Ovary (tissue), 9 donors: ENCODE results near the gene SERPINB12. TPM values are rescaled to one million over a fixed set of nuclear protein-coding genes. Genes with fewer than 3 reads are reported as not detected.

Experiments used
- DNase-seq, 5 donors: peaks; one replicate each; pipeline ENCODE4 v3.0.0-alpha.2; 2019 to 2020
- H3K27ac ChIP-seq, 2 donors: fragments of 200-600 bp; one replicate each; pipeline versions ENCODE4 v1.5.1 to v1.8.0; 2019 to 2022
- H3K27me3 ChIP-seq: fragments of 200-600 bp; one replicate; pipeline ENCODE4 v1.8.0; 2022
- H3K36me3 ChIP-seq: fragments of 200-600 bp; sonication (generic); one replicate; pipeline ENCODE4 v1.5.1; 2019
- H3K4me1 ChIP-seq: one replicate; pipeline ENCODE4 v1.8.1; 2013; ENCODE audit warnings: mild to moderate bottlenecking, moderate library complexity; ENCODE audit not compliant: insufficient read depth
- H3K4me3 ChIP-seq: fragments of 200-600 bp; sonication (generic); one replicate; pipeline ENCODE4 v1.5.1; 2017
- H3K9me3 ChIP-seq, 2 donors: fragments of 200-600 bp in 1 of 2; sonication (generic) in 1 of 2; one replicate each; pipeline versions ENCODE4 v1.5.1 to v1.8.1; 2013 to 2019; ENCODE audit warnings: mild to moderate bottlenecking in 1 of 2, moderate library complexity in 1 of 2
- EP300 ChIP-seq: sonication (generic); formaldehyde crosslinking; IDR thresholded peaks from one replicate; pipeline ENCODE4 v1.6.1; 2017; ENCODE audit warnings: antibody characterized with exemption
- POLR2A ChIP-seq: fragments of 450-650 bp; IDR thresholded peaks from one replicate; pipeline ENCODE4 v1.6.1; 2017; ENCODE audit warnings: antibody characterized with exemption, mild to moderate bottlenecking, moderate library complexity
- WGBS, 3 donors: extraction: QIAGEN DNeasy Blood & Tissue Kit in 1 of 3; methylation state at CpG; one replicate each; pipeline versions ENCODE4 v1.1.5 to v1.1.7; 2013 to 2017; 5-methylcytosine and 5-hydroxymethylcytosine counted together
- intact Hi-C, 4 donors: fragments of 100-400 bp; cut with DNase I; formaldehyde crosslinking; loops; one replicate each; pipeline versions ENCODE4 v1.11.0 to v1.15.1; 2022 to 2023
- polyA plus RNA-seq, 2 donors: library from polyadenylated mRNA; stranded (reverse); fragments of 200-250 nt in 1 of 2; fragments of 350-450 nt in 1 of 2; fragmentation: Illumina TruSeq in 1 of 2; extraction: RNeasy Lipid Tissue Mini Kit (QIAGEN cat#74804) in 1 of 2; gene quantifications; one replicate each; pipeline ENCODE4 v1.2.3, GENCODE V29; 2013 to 2014
- total RNA-seq, 7 donors: library from RNA; depleted of rRNA in 2 of 7; stranded (reverse); fragments of >200 nt in 2 of 7; fragmentation: NEBNext Ultra II Directional in 3 of 7; extraction: Animal tissue kit (Norgen Biotek cat#: 25700) in 3 of 7; gene quantifications; one replicate each; pipeline versions ENCODE4 v1.1.0 to v1.2.4, GENCODE V29; 2016 to 2023
- TF ChIP-seq, protein P1 (sequence below), 3 donors: fragments of 450-650 bp in 2 of 3; fragments of 200-600 bp in 1 of 3; IDR thresholded peaks; one replicate each; pipeline versions ENCODE4 v1.5.1 to v1.8.0; 2016 to 2022; ENCODE audit warnings: antibody characterized with exemption in 3 of 3, mild to moderate bottlenecking in 1 of 3
- donor health status: DM: no; HTN: no; CAD: no; lungs with moderate emphysema.
- donor health status: DM: no; HTN: no; CAD: no.
- donor health status: Bipolar disorder and iron deficiency.
- donor health status: DM: yes; HTN: yes; CAD: no.
- donor health status: DM: no; HTN: no; CAD: no.
- donor health status: DM: yes; HTN: yes; CAD: no.

SERPINB12 gene
- total and polyA plus RNA-seq, 9 donors = not detected

DNA sequence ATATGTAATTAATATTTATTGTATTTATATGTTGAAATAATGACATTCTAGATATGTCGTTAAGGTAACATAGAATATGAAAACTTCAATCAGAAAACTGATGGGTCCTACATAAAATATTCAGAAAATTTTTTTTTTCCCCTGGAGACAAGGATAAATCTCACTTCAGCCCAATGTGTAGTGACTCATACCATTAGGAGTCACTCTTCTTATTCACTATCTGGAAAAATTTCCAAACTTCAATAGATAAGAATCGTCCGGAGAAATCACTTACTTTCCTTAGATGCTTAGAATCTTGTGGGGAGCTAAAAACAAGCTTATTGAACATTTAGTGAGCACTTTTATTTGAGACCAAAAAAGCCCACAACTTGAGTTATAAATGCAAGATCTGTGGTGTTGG lies 49.6 kb downstream of the SERPINB12 start:
- TF ChIP-seq EP300 (no peak), POLR2A (no peak)
- TF ChIP-seq, protein P1, sequence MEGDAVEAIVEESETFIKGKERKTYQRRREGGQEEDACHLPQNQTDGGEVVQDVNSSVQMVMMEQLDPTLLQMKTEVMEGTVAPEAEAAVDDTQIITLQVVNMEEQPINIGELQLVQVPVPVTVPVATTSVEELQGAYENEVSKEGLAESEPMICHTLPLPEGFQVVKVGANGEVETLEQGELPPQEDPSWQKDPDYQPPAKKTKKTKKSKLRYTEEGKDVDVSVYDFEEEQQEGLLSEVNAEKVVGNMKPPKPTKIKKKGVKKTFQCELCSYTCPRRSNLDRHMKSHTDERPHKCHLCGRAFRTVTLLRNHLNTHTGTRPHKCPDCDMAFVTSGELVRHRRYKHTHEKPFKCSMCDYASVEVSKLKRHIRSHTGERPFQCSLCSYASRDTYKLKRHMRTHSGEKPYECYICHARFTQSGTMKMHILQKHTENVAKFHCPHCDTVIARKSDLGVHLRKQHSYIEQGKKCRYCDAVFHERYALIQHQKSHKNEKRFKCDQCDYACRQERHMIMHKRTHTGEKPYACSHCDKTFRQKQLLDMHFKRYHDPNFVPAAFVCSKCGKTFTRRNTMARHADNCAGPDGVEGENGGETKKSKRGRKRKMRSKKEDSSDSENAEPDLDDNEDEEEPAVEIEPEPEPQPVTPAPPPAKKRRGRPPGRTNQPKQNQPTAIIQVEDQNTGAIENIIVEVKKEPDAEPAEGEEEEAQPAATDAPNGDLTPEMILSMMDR (IDR thresholded peaks at IDR 0.05) = no peak
- WGBS, 3 donors = 62 to 73% (median 66%) methylated on average over 3 of the region's 3 CpGs
- H3K27me3 ChIP-seq = no peaks in the 10 kb centered on the region
- DNase-seq = no peak
- H3K36me3 ChIP-seq = no peaks in the 10 kb centered on the region
- no peaks in the 10 kb centered on the region for H3K4me1 ChIP-seq
- intact Hi-C loops = no loop called here
- H3K9me3 ChIP-seq = no peaks in the 10 kb centered on the region
- no peak overlapping the region for H3K4me3 ChIP-seq
- no peak overlapping the region for H3K27ac ChIP-seq

- no peak for DNase-seq
- no peaks in the 10 kb centered on the region for H3K27me3 ChIP-seq
- H3K4me3 ChIP-seq = no peak overlapping the region
- 37 to 70% (median 52%) methylated on average over 1 of the region's 1 CpG for WGBS, 3 donors
- H3K9me3 ChIP-seq = no peaks in the 10 kb centered on the region
- intact Hi-C loops = no loop called here
- H3K36me3 ChIP-seq = no peaks in the 10 kb centered on the region
- TF ChIP-seq POLR2A (no peak), EP300 (no peak)
- TF ChIP-seq, protein P1 (IDR thresholded peaks at IDR 0.05) = no peak
- H3K27ac ChIP-seq = no peak overlapping the region
- H3K4me1 ChIP-seq = no peaks in the 10 kb centered on the region
These were observed 50.3 kb downstream of the SERPINB12 start for GRCh38 chr18:63592471-63592870.

GRCh38 chr18:63596964-63597363 lies 54.8 kb downstream of the SERPINB12 start:
- H3K36me3 ChIP-seq = no peaks in the 10 kb centered on the region
- no peak for DNase-seq
- TF ChIP-seq POLR2A = no peak
- no peaks in the 10 kb centered on the region for H3K9me3 ChIP-seq
- WGBS, 3 donors = 77 to 87% (median 84%) methylated on average over 14 of the region's 14 CpGs
- intact Hi-C loops = no loop called here
- H3K4me3 ChIP-seq = no peak overlapping the region
- H3K27ac ChIP-seq = no peak overlapping the region
- no peaks in the 10 kb centered on the region for H3K27me3 ChIP-seq
- H3K4me1 ChIP-seq = no peaks in the 10 kb centered on the region

- Histone ChIP-seq H3K9me3 (no peaks in the 10 kb centered on the region), H3K27ac (no peak overlapping the region), H3K27me3 (no peaks in the 10 kb centered on the region), H3K4me3 (no peak overlapping the region), H3K4me1 (no peaks in the 10 kb centered on the region), H3K36me3 (no peaks in the 10 kb centered on the region)
- DNase-seq = no peak
- 64 to 68% (median 67%) methylated on average over 1 of the region's 1 CpG for WGBS, 3 donors
- intact Hi-C loops = no loop called here
- TF ChIP-seq EP300 (no peak), POLR2A (no peak)
- TF ChIP-seq, protein P1 (IDR thresholded peaks at IDR 0.05) = no peak
These were observed 61.2 kb downstream of the SERPINB12 start for GRCh38 chr18:63603355-63603754.

DNA sequence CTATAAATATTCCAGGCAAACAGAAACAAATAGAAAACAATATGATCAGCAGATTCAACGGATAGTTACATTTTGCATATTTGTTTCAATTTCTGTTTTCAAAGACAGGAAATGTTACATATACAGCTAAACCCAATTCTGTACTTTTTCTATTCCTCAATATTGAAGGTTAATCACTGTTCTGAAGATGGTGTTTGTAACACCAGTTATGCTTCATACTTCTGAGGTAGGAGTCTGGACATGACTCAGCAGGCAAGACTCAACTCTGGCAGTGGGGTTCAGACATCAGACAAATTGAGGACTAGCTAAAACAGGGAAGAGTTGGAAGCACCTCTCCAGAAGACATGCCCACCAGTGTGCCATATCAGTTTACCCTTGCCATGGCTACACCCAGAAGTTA lies 61.6 kb downstream of the SERPINB12 start:
- Histone ChIP-seq H3K27me3 (no peaks in the 10 kb centered on the region), H3K4me1 (no peaks in the 10 kb centered on the region), H3K4me3 (no peak overlapping the region), H3K27ac (no peak overlapping the region), H3K9me3 (no peaks in the 10 kb centered on the region), H3K36me3 (no peaks in the 10 kb centered on the region)
- TF ChIP-seq POLR2A (no peak), EP300 (no peak)
- TF ChIP-seq, protein P1 (IDR thresholded peaks at IDR 0.05) = no peak
- intact Hi-C loops = no loop called here
- 0 to 39% (median 32%) methylated on average over 1 of the region's 1 CpG for WGBS, 3 donors
- DNase-seq = no peak
